C4-2B (cell line): ENCODE data around the gene CD164L2.

Source experiments
- ZFX ChIP-seq: fragments of 450-650 bp; IDR thresholded peaks from 2 replicates; pipeline ENCODE4 v1.6.1; 2017
- TF ChIP-seq, protein P1 (sequence below): fragments of 450-650 bp; conservative IDR thresholded peaks from 2 replicates; pipeline ENCODE4 v1.5.1; 2017; ENCODE audit warnings: mild to moderate bottlenecking

DNA sequence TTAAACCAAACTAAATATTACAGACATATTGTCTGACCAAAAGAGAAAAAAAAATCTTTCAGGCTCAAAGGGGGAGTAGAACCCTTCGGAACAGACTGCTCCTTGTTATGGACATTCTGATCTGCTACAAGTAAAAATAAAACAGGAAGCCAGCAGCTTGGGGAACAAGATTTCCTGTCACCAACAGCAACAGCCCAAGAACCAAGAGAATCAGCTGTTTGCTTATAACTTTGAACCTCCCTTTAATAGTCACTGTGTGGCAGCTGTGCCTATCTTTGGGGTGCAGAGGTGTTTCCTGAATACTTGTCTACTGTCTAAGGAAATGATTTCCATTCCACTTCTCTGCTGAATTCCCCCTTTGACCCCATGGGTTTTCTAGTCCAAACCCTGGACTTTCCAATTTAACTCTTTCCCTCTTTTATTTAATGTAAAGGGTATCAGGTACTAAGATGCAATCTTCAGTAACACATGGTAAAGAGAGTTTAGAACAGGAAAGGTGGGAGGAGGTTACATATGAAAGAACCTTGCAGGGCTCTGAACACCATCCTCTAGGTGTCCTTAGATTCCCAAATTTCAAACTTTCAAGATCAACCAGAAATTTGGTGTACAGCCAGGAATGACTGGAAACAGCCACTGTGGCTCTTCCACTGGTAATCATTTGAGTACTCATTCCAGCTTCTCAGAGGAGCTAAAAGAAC, 47.9 kb upstream of the CD164L2 start:
- TF ChIP-seq, protein P1, sequence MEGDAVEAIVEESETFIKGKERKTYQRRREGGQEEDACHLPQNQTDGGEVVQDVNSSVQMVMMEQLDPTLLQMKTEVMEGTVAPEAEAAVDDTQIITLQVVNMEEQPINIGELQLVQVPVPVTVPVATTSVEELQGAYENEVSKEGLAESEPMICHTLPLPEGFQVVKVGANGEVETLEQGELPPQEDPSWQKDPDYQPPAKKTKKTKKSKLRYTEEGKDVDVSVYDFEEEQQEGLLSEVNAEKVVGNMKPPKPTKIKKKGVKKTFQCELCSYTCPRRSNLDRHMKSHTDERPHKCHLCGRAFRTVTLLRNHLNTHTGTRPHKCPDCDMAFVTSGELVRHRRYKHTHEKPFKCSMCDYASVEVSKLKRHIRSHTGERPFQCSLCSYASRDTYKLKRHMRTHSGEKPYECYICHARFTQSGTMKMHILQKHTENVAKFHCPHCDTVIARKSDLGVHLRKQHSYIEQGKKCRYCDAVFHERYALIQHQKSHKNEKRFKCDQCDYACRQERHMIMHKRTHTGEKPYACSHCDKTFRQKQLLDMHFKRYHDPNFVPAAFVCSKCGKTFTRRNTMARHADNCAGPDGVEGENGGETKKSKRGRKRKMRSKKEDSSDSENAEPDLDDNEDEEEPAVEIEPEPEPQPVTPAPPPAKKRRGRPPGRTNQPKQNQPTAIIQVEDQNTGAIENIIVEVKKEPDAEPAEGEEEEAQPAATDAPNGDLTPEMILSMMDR = no peak
- TF ChIP-seq ZFX = no peak
